D341Med (cell line): ENCODE results near the gene RYR3.
A peak's percentile ranks its signal among the peaks of the same experiment; 100 is the strongest.

Experiments used
- DNase-seq: peaks from one replicate; pipeline ENCODE4 v3.0.0; 2012; ENCODE audit warnings: low spot score

RYR3 gene

GRCh38 chr15:33310481-33311311 lies at the start of gene RYR3:
RYR3 (plus strand) TSS chr15:33310967; CDS start chr15:33311046, 79 bp downstream.
- peak; percentile 59 for DNase-seq

- DNase-seq = no peak
Measured at GRCh38 chr15:33262306-33262705, 48.5 kb upstream of the RYR3 start.

- no peak for DNase-seq
Measured at GRCh38 chr15:33277689-33278088, 33.1 kb upstream of the RYR3 start.

- no peak for DNase-seq
Measured at GRCh38 chr15:33278816-33279612, 31.8 kb upstream of the RYR3 start.

GRCh38 chr15:33279613-33280205 lies 31.1 kb upstream of the RYR3 start:
- DNase-seq = no peak

- no peak for DNase-seq
Measured at GRCh38 chr15:33282226-33283020, 28.3 kb upstream of the RYR3 start.

GRCh38 chr15:33283576-33283975 lies 27.2 kb upstream of the RYR3 start:
- DNase-seq = no peak

- DNase-seq = no peak
Measured at GRCh38 chr15:33284336-33284735, 26.4 kb upstream of the RYR3 start.

GRCh38 chr15:33292717-33293307 lies 18.0 kb upstream of the RYR3 start:
- peak; percentile 55 for DNase-seq

GRCh38 chr15:33293713-33294334 lies 16.9 kb upstream of the RYR3 start:
- DNase-seq = no peak

- no peak for DNase-seq
Measured at GRCh38 chr15:33296050-33296449, 14.7 kb upstream of the RYR3 start.

GRCh38 chr15:33296856-33297255 lies 13.9 kb upstream of the RYR3 start:
- DNase-seq = no peak

GRCh38 chr15:33298631-33299030 lies 12.1 kb upstream of the RYR3 start:
- DNase-seq = no peak

- DNase-seq = no peak
Measured at GRCh38 chr15:33304924-33305323, 5.8 kb upstream of the RYR3 start.

GRCh38 chr15:33309602-33310276 lies 1.0 kb upstream of the RYR3 start:
- DNase-seq = no peak

- DNase-seq = peak; percentile 32
Measured at GRCh38 chr15:33311312-33311971, 675 bp downstream of the RYR3 start.

- DNase-seq = no peak
Measured at GRCh38 chr15:33313491-33313890, 2.7 kb downstream of the RYR3 start.

- DNase-seq = no peak
Measured at GRCh38 chr15:33314069-33314468, 3.3 kb downstream of the RYR3 start.

GRCh38 chr15:33315044-33315443 lies 4.3 kb downstream of the RYR3 start:
- no peak for DNase-seq

GRCh38 chr15:33317896-33318295 lies 7.1 kb downstream of the RYR3 start:
- no peak for DNase-seq
